MM.1S (cell line): ENCODE measurements around the gene CHST11.

Source experiments
- CTCF ChIP-seq: fragments of 300-600 bp; sonication (generic); IDR thresholded peaks from 2 replicates; pipeline ENCODE4 v1.5.1; 2016; ENCODE audit warnings: antibody characterized with exemption, low read length, mixed read lengths
- EZH2 ChIP-seq: fragments of 300-600 bp; sonication (generic); optimal IDR thresholded peaks from 2 replicates; pipeline ENCODE3; 2017; ENCODE audit warnings: low read depth, mild to moderate bottlenecking, antibody characterized with exemption, low read length, mixed read lengths
- EZH2phosphoT487 ChIP-seq: fragments of 300-600 bp; sonication (generic); IDR thresholded peaks from 2 replicates; pipeline ENCODE4 v1.6.1; 2018; ENCODE audit warnings: antibody characterized with exemption, low read length

GRCh38 chr12:104730763-104731162 lies 274.0 kb downstream of the CHST11 start:
- TF ChIP-seq CTCF (no peak), EZH2phosphoT487 (no peak), EZH2 (no peak)
